Transverse colon (tissue), 4 donors: Measurements from ENCODE around the gene GRIA4.

Experiments used
- CTCF ChIP-seq, 5 experiments: fragments of 200-600 bp in 3 of 5; fragments of 450-650 bp in 2 of 5; sonication (generic) in 3 of 5; IDR thresholded peaks; 1 replicate in 2 of 5; 2 replicates in 3 of 5; pipeline ENCODE4 v1.5.1; 2016 to 2017; ENCODE audit warnings: antibody characterized with exemption in 5 of 5, inconsistent platforms in 3 of 5, mild to moderate bottlenecking in 2 of 5, moderate library complexity in 1 of 5
- EP300 ChIP-seq: sonication (generic); formaldehyde crosslinking; IDR thresholded peaks from one replicate; pipeline ENCODE4 v1.6.1; 2017; ENCODE audit warnings: antibody characterized with exemption, low read depth
- POLR2A ChIP-seq: fragments of 450-650 bp; IDR thresholded peaks from one replicate; pipeline ENCODE4 v1.6.1; 2016; ENCODE audit warnings: antibody characterized with exemption, mild to moderate bottlenecking, moderate library complexity
- POLR2AphosphoS5 ChIP-seq, 3 donors: sonication (generic); formaldehyde crosslinking; IDR thresholded peaks; one replicate each; pipeline ENCODE4 v1.6.1; 2016; ENCODE audit warnings: antibody characterized with exemption in 3 of 3

GRCh38 chr11:105799728-105800462 is 190.0 kb downstream of the GRIA4 start:
- TF ChIP-seq CTCF (IDR thresholded peaks at IDR 0.05) (no peak), EP300 (no peak), POLR2AphosphoS5 (IDR thresholded peaks at IDR 0.05) (no peak), POLR2A (no peak)
